CD4-positive, alpha-beta T cell treated with Interleukin-15 for 4 hours (primary cell): ENCODE data around the gene CASQ2.

Experiments
- DNase-seq: peaks from one replicate; pipeline ENCODE4 v3.0.0-alpha.2; 2020; ENCODE audit warnings: low spot score

CASQ2 gene

DNA sequence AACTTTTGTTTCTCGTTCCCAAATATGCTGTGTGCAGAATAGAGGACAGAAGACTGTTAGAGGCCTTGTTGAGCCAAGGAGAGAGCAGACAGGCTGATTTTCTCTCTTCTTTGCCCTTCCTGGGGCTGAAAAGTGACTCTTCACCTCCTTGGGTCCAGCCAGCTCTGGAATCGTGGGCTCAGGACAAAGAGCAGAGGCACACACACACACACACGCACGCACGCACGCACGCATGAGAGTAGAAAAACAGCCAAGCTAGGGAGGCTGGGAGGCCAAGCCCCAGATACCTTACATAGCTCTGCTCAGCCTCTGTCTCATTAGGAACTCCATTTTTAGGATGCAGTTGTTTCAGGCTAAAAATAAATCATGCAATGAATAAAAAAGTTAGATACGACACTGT, at the start of gene CASQ2:
CASQ2 (minus strand) TSS at position 166 of the 400 bp plus-strand sequence. CDS start 173 bp downstream, outside the sequence.
- no peak for DNase-seq

DNA sequence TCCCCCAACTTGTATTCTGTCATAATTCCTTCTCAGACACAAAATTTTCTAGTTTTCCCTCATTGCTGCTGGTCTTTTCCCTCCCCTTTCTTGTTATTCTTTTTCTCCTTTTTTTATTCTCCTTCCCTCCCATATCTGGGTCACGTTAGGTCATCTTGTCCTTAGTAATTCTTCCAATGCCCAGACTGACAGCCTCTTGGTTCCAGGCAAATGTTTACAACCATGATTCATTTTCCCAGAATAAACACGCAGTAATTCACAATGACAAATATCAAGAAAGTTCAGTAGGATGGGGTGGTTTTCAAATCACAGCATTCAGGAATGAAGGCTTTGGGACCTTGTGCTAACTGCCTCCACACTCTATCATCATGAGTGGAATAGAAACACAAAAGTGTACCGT, 47.2 kb upstream of the CASQ2 start:
- no peak for DNase-seq

DNA sequence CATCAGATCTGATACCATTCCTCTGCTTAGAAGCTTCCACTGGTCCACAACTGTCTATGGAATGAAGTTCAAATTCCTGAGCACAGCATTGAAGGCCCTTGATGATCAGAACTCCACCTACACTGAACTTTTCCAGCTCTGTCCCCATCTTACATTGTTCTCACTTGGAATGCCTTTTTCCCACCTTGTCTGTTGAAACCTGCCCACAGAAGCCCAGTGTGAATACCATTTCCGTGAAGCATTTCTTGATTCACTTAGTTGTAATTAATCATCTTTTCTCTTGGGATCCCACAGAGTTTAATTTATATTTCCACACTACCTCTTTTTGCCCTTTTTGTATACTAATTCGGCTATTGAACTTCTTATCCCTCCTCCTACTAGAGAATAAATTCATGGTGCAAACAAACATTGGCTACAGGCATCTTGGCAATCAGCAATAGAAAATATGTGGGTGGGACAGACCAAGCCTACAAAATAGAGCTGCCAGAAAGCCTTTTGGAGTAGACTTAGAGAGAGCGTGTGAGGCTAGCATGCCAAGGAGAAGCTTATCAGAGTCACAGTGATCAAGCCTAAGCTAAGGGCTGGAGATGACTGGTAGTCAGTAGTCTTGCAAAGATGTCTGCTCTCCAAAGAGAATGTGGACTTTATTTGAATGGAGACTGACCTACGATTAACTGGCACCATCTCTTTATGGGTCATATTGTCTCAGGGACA, 46.3 kb upstream of the CASQ2 start:
- no peak for DNase-seq

DNA sequence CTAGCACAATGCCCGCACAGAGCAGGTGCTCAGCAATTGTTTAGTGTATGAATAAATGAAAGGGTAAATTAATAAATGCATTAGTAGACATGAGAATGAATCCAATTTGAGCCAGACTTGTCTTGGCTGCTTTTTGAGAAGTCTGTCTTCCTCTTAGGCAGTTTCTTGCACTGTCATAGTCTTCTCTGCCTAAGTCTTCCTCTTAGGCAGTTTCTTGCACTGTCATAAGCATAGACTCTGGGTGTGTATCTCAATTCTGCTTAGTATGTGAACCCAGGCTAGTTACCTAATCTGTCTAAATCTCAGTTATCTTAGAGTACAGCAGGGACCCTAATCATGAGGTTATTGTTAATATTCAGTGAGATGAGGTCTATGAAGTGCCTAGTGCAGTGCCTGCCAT, 45.2 kb upstream of the CASQ2 start:
- no peak for DNase-seq

DNA sequence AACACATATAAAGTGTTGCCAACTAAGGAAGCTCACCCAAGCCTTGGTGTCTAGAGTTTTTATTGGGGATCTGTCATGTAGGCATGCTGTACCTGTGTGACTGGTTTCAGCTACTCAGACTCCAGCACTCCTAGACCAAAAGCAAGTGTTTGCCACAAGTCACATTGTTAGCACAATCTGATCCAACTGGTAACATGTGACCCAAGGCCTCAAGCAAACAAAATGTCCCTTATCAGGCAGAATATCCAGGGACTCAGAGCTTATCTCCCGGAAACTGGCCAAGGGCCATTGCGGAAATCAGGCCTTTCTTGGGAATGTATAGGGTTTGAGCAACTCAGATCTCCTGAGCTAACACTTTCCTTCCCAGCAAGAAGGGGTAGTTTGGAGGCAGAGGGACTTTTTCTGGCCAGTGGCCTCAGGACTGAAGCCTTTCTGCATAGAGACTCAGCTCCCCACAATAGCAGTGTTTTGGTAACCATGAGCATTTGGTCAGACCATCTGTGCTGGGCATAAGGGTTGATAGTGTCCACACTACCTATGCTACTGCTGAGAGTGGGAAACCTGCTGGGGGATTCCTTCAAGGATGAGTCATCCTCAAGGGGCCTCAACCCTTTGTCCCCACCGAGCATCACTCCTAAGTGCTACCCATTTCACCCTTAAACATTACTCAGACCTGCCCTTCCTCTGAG, 42.8 kb upstream of the CASQ2 start:
- no peak for DNase-seq

DNA sequence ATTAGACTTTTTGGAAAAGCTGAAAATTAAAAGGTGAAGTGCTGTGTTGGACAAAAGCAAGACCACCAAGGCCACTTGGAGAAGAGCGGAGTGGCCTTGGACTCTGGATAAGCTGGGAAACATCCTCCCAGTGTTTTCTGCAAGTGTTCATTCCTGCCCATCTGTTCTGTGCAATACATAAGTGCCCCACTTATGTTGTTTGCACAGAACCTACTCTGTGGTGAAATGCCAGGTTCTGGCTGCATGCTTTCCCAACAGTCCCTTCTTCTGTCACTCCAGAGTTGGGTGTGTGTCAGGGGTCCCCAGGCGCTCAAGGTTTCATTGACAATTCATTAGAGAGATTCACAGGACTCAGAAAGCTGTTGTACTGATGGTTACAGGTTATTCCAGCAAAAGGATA, 42.1 kb upstream of the CASQ2 start:
- DNase-seq: no peak

DNA sequence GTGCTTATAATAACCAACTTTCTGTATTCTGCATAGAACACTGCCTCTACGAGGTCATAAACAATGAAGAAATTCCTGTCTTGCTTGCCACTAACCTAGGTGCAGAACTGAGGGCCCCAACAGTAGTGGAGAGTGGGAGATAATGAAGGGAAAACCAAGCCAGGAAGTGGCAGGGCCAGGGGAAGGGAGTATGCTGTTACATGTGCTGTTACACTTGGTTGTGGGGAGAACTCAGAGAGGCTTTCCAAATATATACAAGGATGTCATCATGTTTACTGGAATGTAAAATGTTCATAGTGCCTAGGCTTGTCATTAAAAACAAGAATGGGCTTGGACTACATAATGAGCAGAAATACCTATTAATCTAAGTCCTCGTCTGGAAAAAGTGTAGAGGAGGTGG, 41.3 kb upstream of the CASQ2 start:
- no peak for DNase-seq

DNA sequence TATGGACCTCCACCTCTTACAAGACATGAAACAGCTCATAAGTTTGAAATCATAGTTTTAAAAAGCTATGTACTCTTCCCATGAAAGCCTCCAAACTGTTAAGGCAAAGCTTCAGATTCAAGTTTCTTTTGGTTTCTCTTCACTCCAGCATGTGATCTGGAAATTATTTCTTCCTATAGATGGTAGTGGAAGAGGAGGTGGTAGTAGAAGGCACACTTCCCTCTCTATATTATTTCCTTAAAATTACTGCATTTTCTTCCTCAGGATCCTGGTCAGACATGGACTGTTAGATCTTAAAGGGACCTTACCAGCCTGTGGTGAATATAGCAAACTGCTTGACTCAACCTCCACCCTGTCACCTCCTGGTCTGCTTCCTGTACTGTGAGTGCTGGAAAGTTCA, 40.6 kb upstream of the CASQ2 start:
- no peak for DNase-seq

DNA sequence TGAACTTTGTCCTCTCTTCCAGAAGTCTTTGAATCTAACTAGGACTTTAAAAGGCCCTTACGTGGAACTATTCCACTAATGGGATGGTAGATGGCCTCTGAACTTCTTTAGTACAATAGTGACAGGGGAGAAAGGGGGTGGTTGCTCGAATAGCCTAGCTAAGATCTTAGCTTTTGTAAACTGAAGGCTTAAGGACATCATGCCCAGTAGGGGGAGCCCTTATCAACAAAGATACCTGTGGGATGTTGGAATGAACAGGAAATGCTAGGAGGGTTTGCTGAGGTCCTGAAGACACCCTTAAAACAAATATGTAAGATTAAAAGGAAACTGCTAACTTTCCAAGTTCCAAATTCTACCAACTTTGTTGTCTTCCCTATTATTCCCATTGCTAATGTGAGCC, 39.2 kb upstream of the CASQ2 start:
- peak; percentile 38 for DNase-seq

DNA sequence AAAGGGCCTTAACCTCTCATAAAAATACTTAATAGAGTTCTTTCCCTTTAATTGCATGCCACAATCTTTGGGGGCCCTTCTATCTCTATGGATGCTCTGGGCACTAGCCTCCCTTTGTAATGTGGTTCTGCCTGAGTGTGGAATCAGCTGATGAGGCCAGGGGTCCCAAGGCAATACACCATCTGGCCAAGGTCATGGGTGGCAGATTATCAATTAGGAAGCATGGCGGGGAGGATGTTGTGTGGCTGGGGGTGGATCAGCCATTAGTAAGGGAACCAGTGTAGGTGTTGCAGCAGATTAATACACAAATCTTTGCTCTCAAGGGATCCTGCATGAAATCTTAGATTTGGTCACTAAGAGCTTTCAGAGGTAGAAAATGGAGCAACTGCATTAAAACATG, 37.1 kb upstream of the CASQ2 start:
- no peak for DNase-seq

DNA sequence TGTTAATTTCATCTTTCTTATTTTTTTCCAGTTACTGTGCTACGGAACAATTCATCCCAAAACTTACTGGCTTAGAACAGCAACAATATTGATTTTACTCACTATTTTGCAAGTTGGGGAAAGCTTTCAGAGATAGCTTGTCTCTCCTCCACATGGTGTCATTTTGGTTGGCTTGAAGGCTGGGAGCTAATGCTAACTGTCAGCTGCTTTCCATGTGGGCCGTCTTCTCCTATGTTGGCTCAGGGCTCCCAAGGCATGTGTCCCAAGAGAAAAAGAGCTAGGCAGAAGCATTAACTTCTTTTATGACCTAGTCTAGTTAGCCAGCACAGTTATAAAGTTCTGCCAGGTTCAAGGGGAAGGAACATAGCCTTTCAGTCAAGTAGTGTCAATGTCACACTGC, 33.9 kb upstream of the CASQ2 start:
- no peak for DNase-seq

DNA sequence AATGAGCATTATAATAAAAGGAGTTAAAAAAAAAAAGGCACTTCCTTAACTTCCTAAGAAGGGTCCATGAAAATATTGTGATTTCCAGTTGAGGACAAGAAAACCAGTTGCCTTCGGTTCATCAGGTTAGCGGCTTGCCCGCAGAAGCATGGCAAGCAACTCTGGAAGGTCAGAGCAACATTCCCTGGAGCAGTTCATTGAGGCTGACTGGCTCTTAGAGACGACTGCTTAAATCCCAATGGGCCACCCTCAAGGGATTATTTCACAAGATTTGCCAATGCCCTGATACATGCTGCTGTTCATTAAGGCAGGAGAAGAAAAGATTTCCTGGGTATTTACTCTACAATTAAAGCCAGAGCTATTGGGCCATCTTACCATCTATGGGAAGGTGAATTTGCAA, 29.0 kb upstream of the CASQ2 start:
- DNase-seq: no peak

DNA sequence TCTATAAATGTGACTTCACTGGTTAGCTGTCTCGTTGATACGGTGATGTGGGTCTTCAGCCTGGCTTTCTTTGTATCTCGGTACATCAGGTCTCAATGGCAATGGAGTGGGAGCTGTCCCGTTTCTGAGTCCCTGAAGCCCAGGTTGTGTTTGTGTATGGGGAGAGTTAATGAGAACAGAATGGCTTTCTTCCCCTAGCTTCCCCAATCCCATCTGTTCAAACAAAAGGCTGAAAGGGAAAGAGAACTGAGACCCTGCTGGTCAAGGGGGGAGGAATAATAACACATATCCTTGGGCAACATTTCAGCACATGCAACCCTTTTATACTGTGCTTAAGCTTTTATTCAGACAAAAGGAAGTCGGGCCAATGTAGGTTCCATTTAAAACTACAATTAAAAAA, 28.4 kb upstream of the CASQ2 start:
- DNase-seq: no peak

DNA sequence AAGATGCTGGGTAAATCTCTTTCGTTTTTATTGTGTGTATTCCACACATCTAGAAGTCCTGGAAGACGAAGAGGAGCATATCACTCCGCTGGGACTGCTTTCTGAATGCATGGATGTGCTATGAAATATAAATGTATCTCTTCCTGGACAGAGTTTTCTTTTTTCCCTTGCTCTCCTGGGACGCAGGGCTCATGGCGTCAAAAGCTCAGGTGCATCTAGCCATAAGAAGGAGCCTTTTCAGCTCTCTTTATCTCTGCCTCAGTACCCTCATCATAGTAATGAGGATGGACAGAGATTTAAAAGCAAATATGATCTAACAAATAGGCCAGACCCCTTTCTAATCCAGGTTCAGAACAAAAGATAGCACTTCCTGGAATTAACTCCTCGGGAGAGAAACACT, 27.5 kb upstream of the CASQ2 start:
- DNase-seq: no peak

DNA sequence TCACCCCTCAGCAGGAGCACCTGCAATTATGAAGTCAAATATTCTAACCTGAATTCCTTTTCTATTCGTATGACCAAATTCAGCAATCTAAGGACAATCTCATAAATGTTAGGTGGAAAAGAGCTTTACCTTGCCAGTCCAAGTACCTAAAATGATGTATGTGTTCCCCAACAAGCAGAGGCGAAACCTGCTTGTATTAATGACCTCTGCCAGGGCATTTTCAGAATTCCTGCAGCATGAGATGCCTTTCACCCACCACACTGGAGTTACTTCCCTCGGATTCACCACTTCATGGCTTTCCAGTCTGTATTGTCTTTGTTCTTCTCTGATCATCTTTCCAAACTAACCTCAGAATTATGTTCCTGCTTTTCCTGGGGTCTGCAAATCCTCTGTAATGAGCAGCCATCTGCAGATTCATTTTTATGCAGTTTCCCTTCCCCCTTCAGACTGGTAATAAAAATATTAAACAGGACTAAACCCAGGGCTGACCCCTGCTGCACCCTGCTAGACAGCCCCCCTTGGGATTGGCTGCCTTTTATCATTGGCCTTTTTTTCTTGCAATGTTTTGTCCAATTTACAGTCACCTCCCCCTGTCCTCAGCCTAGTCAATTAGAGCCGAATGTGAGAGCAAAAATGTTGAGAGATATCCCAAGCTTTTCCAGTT, 26.6 kb upstream of the CASQ2 start:
- no peak for DNase-seq

DNA sequence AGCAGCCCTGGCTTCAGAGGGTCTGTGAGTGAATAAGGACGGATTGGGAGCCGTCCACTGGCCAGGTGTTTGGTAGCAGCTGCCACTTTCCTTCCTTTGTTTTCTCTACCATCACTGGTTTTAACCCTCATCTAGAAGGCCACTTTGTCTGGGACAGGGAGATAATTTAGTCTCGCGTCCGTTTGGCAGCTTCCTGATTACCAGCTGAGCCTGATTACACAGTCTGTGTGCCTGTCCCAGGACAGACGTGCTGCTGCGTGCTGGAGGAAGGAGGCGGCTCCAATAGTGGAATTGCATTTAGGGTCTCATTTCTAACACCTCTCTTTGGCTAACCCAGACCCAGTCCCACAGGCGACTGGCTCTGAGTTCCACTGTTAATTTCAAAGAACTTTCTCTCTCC, 24.6 kb upstream of the CASQ2 start:
- no peak for DNase-seq

DNA sequence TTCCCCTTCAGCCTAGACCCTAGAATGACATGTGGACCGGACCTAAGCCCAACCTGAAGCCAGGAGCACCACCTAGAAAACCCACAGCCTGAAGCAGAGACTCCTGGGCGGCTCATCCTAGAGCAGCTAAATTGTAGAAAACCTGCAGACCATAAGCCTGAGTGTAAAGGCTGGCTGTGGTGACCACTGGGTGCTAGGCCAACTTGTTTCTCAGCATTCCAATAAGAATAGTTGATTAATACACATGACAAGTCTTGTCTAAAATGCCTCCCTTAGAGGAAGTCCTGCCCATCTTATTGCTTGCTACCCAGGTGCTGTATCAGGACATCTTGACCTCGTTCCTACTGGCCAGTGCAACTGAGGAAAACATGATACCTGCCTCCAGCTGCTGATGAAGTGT, 23.3 kb upstream of the CASQ2 start:
- DNase-seq: no peak

DNA sequence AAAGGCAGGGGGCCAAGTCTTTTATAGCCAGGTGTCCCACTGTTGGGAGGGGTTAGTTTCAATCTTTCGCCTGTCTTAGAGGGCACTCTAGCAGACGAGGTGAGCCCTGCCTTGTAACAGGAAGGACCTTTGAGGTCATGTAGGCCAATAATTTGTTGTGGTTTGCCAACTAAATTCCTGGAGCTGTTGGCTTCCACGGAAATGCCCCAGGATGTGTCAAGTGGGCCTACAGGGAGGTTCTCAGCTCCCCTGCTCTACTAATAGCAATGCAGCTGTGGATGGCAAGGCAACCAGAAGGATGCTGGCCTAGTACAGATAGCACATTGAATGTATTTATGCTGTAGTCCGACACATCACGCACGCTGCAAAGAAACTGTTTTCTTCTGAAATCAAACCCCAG, 22.3 kb upstream of the CASQ2 start:
- no peak for DNase-seq

DNA sequence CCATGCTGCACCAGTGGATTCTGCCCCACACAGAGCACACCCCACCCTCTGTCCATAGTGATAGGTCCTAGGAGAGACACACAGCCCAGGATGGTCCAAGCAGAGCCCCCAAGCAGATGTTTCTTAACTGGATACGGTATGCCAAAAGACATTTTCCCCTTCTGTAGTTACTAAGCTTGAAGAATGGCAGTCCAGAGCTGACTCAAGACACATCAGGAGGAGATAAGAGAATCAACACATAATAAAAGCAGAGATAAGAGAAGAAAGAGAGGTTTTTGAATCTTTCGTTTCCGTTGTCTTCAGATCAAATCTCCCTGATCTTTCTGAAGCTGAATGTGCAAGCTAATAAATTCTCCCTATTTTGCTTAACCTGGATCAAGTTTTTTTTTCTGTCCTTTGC, 21.8 kb upstream of the CASQ2 start:
- DNase-seq: no peak

DNA sequence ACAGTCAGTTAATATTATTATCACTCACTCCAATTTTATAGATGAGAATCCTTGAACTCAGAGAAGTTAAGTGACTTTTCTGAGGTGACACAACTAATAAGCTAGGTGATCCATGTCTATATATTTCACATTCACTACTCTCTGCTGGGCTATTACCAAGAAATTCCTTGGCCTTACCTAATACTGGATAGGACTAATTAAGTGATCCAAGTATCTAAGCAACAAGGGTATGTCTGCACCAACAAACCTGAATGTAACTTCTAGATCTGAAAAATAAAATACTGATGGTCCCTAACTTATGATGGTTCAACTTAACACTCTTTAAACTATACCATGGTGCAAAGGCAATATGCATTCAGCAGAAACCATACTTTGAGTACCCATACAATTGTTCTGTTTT, 14.8 kb upstream of the CASQ2 start:
- no peak for DNase-seq

DNA sequence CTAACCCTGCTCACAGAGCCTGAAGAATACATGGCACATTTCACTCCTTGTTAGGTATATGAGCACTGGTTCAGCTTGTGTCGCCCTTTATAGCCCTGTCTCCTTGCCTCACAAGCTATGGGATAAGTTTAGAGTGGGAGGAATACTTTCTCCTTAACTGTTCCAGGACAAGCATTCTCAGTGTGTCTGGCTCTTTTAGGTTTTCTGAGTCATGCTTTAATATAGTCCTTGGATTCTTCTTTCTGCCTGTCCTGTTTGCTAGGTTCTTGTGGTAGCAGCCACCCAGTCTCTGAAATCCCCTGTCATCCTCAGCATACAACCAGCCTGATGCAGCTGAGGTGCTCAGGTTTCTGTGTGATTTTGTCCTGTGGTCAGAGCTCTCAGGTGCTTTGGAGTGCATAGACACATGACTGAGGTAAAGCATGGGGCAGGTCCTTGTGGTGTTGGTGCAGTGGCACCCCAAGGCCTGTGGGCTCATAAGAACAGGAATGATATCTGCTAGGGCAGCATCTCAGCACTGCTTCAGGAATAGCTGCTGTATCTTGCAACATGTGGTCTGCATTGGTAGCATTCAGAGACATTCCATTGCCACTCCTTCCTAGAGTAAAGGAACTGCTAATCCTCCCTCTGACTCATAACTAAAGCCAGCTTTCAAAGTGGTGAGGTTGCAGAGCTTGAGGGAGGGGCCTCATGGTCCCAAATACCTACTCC, 14.2 kb upstream of the CASQ2 start:
- DNase-seq: no peak

DNA sequence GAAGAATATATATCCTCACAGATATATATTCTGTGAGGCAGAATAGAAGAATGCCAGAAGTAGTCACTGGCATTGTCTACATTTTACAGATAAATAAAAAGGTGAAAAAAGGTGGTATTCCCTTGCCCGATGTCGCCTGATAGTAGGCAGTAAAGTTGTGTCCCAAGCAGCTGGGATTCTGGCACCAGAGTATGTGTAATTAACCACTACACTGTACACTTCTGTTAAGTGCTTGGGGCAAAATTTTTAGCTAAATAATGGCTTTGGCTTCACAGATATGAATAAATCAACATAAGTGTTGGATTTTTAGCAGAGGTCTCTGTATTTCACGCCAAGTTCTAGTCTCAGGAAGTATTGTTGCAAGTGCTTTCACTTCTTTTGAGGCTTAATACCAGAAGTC, 13.3 kb upstream of the CASQ2 start:
- no peak for DNase-seq

DNA sequence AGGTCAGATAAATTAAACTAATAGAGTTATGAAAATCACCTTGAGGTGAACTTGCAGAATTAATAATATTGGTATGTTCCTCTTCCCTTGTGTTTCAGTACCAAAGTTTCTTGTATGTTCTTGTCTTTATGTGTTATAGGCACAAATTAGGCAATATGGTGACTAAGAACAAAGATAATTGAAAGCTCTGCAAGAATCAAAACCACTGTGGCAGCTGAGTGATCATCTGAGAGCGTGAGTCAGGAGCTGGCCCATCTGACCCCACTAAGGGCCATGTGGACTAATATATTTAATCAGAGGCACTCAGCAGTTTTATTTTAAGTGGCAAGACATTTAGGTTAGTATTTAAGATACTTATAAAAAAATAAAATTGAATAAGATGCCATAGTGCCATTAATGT, 12.8 kb upstream of the CASQ2 start:
- DNase-seq: no peak
